Activated T-helper 9 cell treated with anti-CD3 and anti-CD28 coated beads, Interleukin-2, amount 50 U/mL, for 16 hours (primary cell): ENCODE measurements around the gene WRAP53.

ENCODE experiments used
- DNase-seq: peaks from one replicate; pipeline ENCODE4 v3.0.0-alpha.2; 2020; ENCODE audit warnings: low read depth

WRAP53 gene

DNA sequence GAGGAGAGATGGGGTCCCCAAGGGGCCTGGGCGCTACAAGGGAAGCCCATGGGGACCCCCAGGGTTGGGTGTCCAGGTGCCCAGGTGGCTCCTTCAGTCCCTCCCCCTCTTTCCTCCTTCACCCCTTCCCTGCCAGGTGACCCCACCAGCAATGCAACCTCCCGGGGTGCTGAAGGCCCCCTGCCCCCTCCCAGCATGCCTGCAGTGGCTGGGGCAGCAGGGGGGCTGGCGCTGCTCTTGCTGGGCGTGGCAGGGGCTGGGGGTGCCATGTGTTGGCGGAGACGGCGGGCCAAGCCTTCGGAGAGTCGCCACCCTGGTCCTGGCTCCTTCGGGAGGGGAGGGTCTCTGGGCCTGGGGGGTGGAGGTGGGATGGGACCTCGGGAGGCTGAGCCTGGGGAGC lies 20.8 kb downstream of the WRAP53 start:
- DNase-seq = no peak

- DNase-seq = no peak
Measured at GRCh38 chr17:7710301-7710700, 22.0 kb downstream of the WRAP53 start.

DNA sequence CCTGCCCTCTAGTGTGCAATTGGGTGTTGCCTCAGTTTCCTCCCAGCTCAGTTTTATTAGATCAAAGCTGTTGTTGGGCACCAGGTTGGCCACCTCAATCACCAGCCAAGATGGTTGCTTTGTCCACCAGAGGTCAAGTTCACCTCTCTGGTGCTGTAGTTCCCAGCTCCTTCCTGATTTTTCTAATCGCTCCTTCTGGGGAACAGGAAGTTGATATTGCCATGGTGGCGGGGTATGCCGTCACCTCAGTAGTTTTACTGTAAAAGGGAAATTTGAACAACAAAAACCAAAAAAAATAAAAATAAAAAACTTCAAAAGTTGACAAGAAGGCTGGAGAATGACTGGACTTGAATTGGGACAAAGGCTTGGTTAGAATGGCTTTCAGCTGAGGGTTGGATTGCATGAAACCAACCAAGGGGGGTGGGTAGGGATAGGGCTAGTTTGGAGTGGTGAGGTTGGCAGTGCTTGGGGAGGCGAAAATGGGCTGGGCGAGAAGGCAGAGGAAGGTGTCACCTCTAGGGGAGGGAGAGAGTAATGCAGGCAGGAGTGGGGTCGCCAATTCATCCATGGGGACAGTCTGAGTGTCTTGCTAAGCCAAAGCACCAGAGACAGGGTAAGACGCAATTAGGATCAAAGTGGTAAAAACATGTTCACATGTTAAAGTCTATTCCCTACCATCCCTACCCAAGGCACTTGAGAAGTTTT lies 22.9 kb downstream of the WRAP53 start:
- no peak for DNase-seq

GRCh38 chr17:7712111-7712771 lies 24.0 kb downstream of the WRAP53 start:
- DNase-seq = no peak

GRCh38 chr17:7713782-7714181 lies 25.5 kb downstream of the WRAP53 start:
- no peak for DNase-seq

- no peak for DNase-seq
Measured at GRCh38 chr17:7714721-7715594, 26.7 kb downstream of the WRAP53 start.

GRCh38 chr17:7715936-7716886 lies 27.9 kb downstream of the WRAP53 start:
- no peak for DNase-seq

- DNase-seq = peak; percentile 24
Measured at GRCh38 chr17:7716901-7717755, 28.9 kb downstream of the WRAP53 start, which contains the start of gene DNAH2. DNAH2 (plus strand) TSS chr17:7717744; CDS start chr17:7719735, 1,991 bp downstream.

DNA sequence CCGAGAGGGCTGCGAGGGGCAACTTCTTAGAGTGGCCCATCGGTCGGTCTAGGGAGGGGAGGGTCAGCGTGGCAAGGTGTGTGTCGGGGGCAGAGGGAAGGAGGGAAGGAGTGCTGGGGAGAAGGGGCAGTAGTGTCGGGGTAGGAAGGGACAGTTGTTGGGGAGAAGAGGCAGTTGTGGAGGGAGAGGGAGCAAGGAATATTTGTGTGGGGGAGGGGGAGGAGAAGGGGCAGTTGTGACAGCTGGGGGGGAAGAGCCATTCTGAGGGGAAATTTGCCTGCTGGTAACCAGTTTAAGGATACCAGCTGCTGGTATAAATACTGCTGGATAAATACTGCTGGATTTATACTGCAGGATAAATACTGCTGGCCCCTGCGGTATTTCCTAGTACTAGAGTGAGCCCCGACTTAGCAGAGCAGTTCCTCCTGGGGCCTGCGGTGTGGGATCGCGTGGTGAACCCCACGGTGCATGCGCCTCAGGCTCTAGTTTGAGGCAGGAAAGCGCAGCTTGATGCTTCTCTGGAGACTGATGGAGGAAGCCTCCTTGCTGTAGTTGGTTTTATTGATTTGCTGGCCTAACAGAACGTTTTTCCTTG lies 29.6 kb downstream of the WRAP53 start:
- DNase-seq = no peak

GRCh38 chr17:7719661-7720060 lies 31.4 kb downstream of the WRAP53 start:
- no peak for DNase-seq

GRCh38 chr17:7720125-7720524 lies 31.8 kb downstream of the WRAP53 start:
- DNase-seq = no peak

- no peak for DNase-seq
Measured at GRCh38 chr17:7721612-7722011, 33.3 kb downstream of the WRAP53 start.

DNA sequence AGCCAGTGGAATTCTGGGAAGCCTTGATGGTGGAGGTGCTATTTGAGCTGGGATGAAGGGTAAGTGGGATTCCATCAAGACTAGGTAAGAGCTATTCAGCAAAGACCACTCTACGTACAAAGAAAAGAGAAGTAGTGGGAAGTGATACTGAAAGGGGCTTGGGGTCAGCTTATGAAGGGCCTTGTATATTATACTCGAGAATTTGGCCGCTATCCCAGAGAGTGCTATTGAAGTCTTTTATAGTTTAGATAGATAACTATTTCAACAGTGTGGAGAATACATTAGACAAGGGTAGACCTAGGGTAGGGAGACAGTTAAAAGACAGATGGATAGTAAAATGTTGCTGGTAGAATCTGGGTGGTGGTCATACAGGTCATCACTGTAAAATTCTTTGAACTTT lies 39.6 kb downstream of the WRAP53 start:
- no peak for DNase-seq

- DNase-seq = no peak
Measured at GRCh38 chr17:7729816-7730215, 41.5 kb downstream of the WRAP53 start.

GRCh38 chr17:7732981-7733539 lies 44.8 kb downstream of the WRAP53 start:
- no peak for DNase-seq

DNA sequence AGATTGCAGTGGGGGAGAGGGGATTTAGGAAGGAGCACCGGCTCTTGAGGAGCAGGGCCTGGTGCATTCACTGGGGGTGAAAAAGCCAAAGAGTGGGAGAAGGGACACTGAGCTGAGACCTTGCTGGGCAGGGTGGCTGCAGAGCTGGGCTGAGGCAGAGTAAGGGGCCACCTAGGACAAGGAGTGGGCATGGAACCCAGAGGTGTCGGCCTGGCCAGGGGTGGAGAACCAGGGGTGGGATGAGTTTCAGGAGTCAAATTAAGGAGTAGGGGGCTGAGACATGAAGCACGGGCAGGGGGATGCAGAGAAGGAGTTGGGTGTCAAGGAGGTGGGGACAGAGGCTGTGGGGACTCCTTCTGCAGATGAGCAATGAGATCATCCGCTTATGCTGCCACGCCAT lies 49.3 kb downstream of the WRAP53 start:
- DNase-seq = no peak

DNA sequence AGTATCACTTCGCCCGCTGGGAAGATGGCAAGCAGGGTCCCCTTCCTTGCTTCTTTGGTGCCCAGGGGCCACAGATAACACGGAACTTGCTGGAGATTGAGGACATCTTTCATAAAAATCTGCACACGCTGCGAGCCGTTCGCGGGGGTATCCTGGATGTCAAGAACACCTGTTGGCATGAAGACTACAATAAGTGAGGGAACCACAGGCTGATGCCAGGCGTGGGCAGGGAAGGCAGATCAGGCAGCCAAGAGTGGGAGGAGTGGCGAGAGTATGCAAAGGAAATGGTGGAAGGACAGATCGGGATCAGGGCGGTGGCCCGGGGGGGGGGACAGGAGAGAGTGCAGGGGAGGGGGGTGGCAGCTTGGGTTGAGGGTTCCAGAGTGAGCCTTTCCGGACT lies 51.5 kb downstream of the WRAP53 start:
- no peak for DNase-seq

DNA sequence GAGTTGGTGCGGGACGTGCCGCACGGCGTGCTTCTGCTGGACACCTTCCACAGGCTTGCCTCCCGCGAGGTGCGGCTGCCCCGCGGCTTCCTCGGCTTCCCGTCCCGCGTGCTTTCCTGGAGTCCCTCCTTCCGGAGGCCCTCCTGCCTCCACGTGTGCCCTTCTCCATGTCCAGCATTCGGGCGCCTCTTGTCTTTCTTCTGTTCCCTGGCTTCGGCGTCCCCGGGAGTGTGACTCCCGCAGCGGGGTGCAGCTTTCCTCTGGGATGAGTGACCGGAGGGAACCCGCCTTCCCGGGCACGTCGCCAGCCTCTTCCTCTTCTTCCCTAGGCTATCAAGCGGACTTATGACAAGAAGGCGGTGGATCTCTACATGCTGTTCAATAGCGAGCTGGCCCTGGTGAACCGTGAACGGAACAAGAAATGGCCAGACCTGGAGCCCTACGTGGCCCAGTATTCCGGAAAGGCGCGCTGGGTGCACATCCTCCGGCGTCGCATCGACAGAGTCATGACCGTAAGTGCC lies 52.3 kb downstream of the WRAP53 start:
- DNase-seq = no peak

DNA sequence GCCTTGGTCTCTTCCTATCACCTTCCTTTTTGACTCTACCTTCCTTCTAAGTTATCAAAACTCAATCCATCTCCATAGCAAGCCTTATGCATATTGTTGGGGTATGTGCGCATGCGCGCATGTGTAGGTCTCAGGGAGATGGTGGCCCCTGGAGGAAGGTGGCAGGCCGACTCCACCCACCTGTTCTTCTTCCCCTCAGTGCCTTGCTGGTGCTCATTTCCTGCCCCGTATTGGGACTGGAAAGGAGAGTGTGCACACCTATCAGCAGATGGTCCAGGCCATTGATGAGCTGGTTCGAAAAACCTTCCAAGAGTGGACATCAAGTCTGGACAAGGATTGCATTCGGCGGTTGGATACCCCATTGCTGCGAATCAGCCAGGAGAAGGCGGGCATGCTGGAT lies 54.5 kb downstream of the WRAP53 start:
- DNase-seq = no peak

DNA sequence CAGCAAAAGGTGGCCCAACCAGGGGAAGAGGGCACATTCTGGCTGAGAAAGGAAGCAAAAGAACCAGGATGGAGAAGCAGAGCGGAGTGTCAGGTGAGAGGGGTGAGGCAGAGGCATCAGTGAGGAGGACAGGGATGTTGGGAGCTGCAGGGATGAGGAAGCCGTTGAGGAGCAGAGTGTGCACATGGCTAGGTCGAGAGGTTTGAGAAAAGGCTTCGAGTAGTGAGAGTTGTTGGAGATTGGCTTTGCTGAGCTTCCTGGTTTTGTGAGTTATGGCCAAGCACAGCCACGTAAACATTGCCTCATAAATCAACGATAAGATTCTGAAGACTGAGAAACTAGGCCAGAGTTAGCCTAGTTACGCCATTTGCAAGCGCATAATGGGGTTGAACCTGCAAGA lies 56.1 kb downstream of the WRAP53 start:
- no peak for DNase-seq
